ENCODE results near the gene OR5K3. TPM values are rescaled to one million over a fixed set of nuclear protein-coding genes. Genes with fewer than 3 reads are reported as not detected.
"Not testable (repeated sequence)": the region's sequence is repeated elsewhere in the genome, so short reads cannot be mapped to it uniquely, and the experiment has no call there.

Gene OR5K3
- total RNA-seq, 1 experiment from 2014 or later: not detected

GRCh38 chr3:98388147-98388546 is 2.3 kb upstream of the OR5K3 start:
- no peak overlapping the region for H3K27ac ChIP-seq
- no peaks in the 10 kb centered on the region for H3K9me3 ChIP-seq (replicated peaks)
- H3K36me3 ChIP-seq: no peaks in the 10 kb centered on the region
- no peak for DNase-seq
- no peak overlapping the region for H3K4me3 ChIP-seq
- H3K27me3 ChIP-seq: no peaks in the 10 kb centered on the region
- H3K4me1 ChIP-seq: no peaks in the 10 kb centered on the region

DNA sequence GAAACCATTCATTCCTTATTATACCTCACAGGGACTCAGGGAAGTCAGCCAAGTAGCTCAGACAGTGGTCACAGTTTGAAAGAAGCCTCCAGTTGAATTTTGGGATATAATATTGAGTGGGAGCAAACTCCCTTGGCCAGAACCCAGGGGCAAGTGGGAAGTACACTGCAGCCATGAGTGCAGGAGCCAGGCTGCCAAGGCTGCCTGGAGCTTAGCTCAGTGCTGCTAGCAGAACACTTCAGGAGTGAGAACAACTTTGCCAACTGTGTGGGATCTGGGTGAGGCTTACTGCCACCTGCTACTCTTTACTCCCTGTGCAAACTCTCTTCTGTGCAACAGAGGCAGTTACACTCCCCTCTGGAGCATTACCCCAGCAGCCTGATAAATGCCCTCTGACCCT is 4.6 kb downstream of the OR5K3 start:
- H3K27ac ChIP-seq: no peak overlapping the region
- no peaks in the 10 kb centered on the region for H3K36me3 ChIP-seq
- H3K4me1 ChIP-seq: no peaks in the 10 kb centered on the region
- no peak overlapping the region for H3K4me3 ChIP-seq
- DNase-seq: no peak
- no peaks in the 10 kb centered on the region for H3K27me3 ChIP-seq
- no peaks in the 10 kb centered on the region; the same call in 1 of the 2 replicates for H3K9me3 ChIP-seq (replicated peaks)

GRCh38 chr3:98396482-98396881 is 6.0 kb downstream of the OR5K3 start:
- not testable (repeated sequence) for H3K27me3 ChIP-seq; H3K36me3 ChIP-seq; H3K9me3 ChIP-seq (replicated peaks); H3K4me3 ChIP-seq; H3K4me1 ChIP-seq; H3K27ac ChIP-seq; DNase-seq

- Histone ChIP-seq H3K9me3 (replicated peaks) (no peaks in the 10 kb centered on the region; the same call in 1 of the 2 replicates), H3K27me3 (no peaks in the 10 kb centered on the region), H3K36me3 (no peaks in the 10 kb centered on the region), H3K4me3 (no peak overlapping the region), H3K4me1 (no peaks in the 10 kb centered on the region), H3K27ac (no peak overlapping the region)
- DNase-seq: no peak
Measured at GRCh38 chr3:98398513-98398912, 8.0 kb downstream of the OR5K3 start.

- no peak overlapping the region for H3K27ac ChIP-seq
- H3K4me1 ChIP-seq: no peaks in the 10 kb centered on the region
- no peak for DNase-seq
- no peaks in the 10 kb centered on the region for H3K27me3 ChIP-seq
- H3K9me3 ChIP-seq (replicated peaks): no peaks in the 10 kb centered on the region; the same call in 1 of the 2 replicates
- no peaks in the 10 kb centered on the region for H3K36me3 ChIP-seq
- H3K4me3 ChIP-seq: no peak overlapping the region
Measured at GRCh38 chr3:98402507-98402906, 12.0 kb downstream of the OR5K3 start.

- Histone ChIP-seq H3K4me3 (no peak overlapping the region), H3K27me3 (no peaks in the 10 kb centered on the region), H3K36me3 (no peaks in the 10 kb centered on the region), H3K9me3 (replicated peaks) (no peaks in the 10 kb centered on the region), H3K27ac (no peak overlapping the region), H3K4me1 (no peaks in the 10 kb centered on the region)
- no peak for DNase-seq
Measured at GRCh38 chr3:98404010-98404409, 13.5 kb downstream of the OR5K3 start.

DNA sequence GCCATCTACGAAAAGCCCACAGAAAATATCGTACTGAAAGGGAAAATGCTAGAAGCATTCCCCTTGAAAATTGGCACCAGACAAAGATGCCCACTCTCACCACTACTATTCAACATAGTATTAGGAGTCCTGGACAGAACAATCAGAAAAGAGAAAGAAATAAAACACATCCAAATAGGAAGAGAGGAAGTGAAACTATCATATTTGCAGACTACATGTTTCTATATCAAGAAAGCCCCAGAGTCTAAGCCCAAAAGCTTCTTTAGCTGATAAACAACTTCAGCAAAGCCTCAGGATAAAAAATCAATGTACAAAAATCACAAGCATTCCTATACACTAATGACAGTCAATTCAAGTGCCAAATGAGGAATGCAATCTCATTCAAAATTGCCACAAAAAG is 15.6 kb downstream of the OR5K3 start:
- H3K27ac ChIP-seq: no peak overlapping the region
- DNase-seq: no peak
- H3K27me3 ChIP-seq: no peaks in the 10 kb centered on the region
- H3K4me3 ChIP-seq: no peak overlapping the region
- no peaks in the 10 kb centered on the region for H3K4me1 ChIP-seq
- no peaks in the 10 kb centered on the region for H3K36me3 ChIP-seq
- H3K9me3 ChIP-seq (replicated peaks): no peaks in the 10 kb centered on the region

- DNase-seq: no peak
- H3K9me3 ChIP-seq (replicated peaks): no peaks in the 10 kb centered on the region
- H3K27me3 ChIP-seq: no peaks in the 10 kb centered on the region
Measured at GRCh38 chr3:98432575-98432974, 42.1 kb downstream of the OR5K3 start.

GRCh38 chr3:98433764-98434163 is 43.3 kb downstream of the OR5K3 start:
- Histone ChIP-seq H3K4me3 (no peak overlapping the region), H3K4me1 (no peaks in the 10 kb centered on the region), H3K27me3 (no peaks in the 10 kb centered on the region), H3K9me3 (replicated peaks) (no peaks in the 10 kb centered on the region), H3K36me3 (no peaks in the 10 kb centered on the region), H3K27ac (no peak overlapping the region)
- no peak for DNase-seq

More at GRCh38 chr3:98432575-98432974, 42.1 kb downstream of the OR5K3 start:
- H3K27ac ChIP-seq: no peak overlapping the region
- H3K4me3 ChIP-seq: no peak overlapping the region
- H3K4me1 ChIP-seq: no peaks in the 10 kb centered on the region
- no peaks in the 10 kb centered on the region for H3K36me3 ChIP-seq

GRCh38 chr3:98434412-98434811 is 43.9 kb downstream of the OR5K3 start:
- no peaks in the 10 kb centered on the region for H3K4me1 ChIP-seq
- no peak overlapping the region for H3K27ac ChIP-seq
- H3K27me3 ChIP-seq: no peaks in the 10 kb centered on the region
- H3K36me3 ChIP-seq: no peaks in the 10 kb centered on the region
- no peaks in the 10 kb centered on the region for H3K9me3 ChIP-seq (replicated peaks)
- H3K4me3 ChIP-seq: no peak overlapping the region
- DNase-seq: no peak

- Histone ChIP-seq H3K4me3 (no peak overlapping the region), H3K27ac (no peak overlapping the region), H3K27me3 (no peaks in the 10 kb centered on the region), H3K36me3 (no peaks in the 10 kb centered on the region), H3K9me3 (replicated peaks) (no peaks in the 10 kb centered on the region), H3K4me1 (no peaks in the 10 kb centered on the region)
- DNase-seq: no peak
Measured at GRCh38 chr3:98440283-98440682, 49.8 kb downstream of the OR5K3 start.

Other genes starting within 250 kb of the OR5K3 start
- gene OR5H14, start 243.2 kb upstream of the OR5K3 start, total RNA-seq (2014; rRNA removed; shearing (Covaris generic)): not detected in 2 replicates
- gene OR5H15, start 224.0 kb upstream of the OR5K3 start, total RNA-seq (2014; rRNA removed; shearing (Covaris generic)): not detected in 2 replicates
- gene OR5H6, start 126.4 kb upstream of the OR5K3 start, total RNA-seq (2014; rRNA removed; shearing (Covaris generic)): not detected in 2 replicates
- gene OR5H2, start 108.2 kb upstream of the OR5K3 start, total RNA-seq (2014; rRNA removed; shearing (Covaris generic)): not detected in 2 replicates
- not detected in 2 replicates for gene OR5K4, start 36.8 kb upstream of the OR5K3 start, total RNA-seq (2014; rRNA removed; shearing (Covaris generic))
- not detected in 2 replicates for gene OR5K1, start 72.5 kb downstream of the OR5K3 start, total RNA-seq (2014; rRNA removed; shearing (Covaris generic))
- 0.12 TPM in 1 of 2 replicates, not detected in the other for gene OR5K2, start 107.0 kb downstream of the OR5K3 start, total RNA-seq (2014; rRNA removed; shearing (Covaris generic))
- gene CLDND1, start 132.2 kb downstream of the OR5K3 start, total RNA-seq (2014; rRNA removed; shearing (Covaris generic)): 132 and 147 TPM in 2 replicates
- gene GPR15, start 141.3 kb downstream of the OR5K3 start, total RNA-seq (2014; rRNA removed; shearing (Covaris generic)): not detected in 2 replicates
- gene CPOX, start 202.9 kb downstream of the OR5K3 start, total RNA-seq (2014; rRNA removed; shearing (Covaris generic)): 25.3 and 28.3 TPM in 2 replicates

Measured in SJCRH30 (cell line).